GM18951 (cell line): ENCODE results near the gene IGHMBP2.
"Not testable (repeated sequence)": the region's sequence is repeated elsewhere in the genome, so short reads cannot be mapped to it uniquely, and the experiment has no call there.

Experiments used
- POLR2A ChIP-seq: IDR thresholded peaks from 4 replicates; pipeline ENCODE4 v1.6.1; 2011; ENCODE audit warnings: mild to moderate bottlenecking; ENCODE audit not compliant: insufficient read length, insufficient read depth; ENCODE audit errors: extremely low read depth
- in situ Hi-C: fragments of 300-500 bp; cut with MboI; formaldehyde crosslinking; loops from one replicate; pipeline ENCODE4 v1.12.0; 2022; ENCODE audit warnings: low sequenced_read_pairs, mixed read lengths, inconsistent platforms; ENCODE audit not compliant: unreplicated experiment

Gene IGHMBP2

GRCh38 chr11:68903288-68904247, at the start of gene IGHMBP2, which contains the start of gene MRPL21:
TSS of gene IGHMBP2 (plus strand) at chr11:68903891. CDS start at chr11:68903953, 62 bp downstream.
TSS of gene MRPL21 (minus strand) at chr11:68903832. CDS start at chr11:68903810, 22 bp downstream.
- in situ Hi-C loops = no loop called here

GRCh38 chr11:68854273-68854958, 49.3 kb upstream of the IGHMBP2 start:
- in situ Hi-C loops = no loop called here
- no peak for TF ChIP-seq POLR2A

More at GRCh38 chr11:68903288-68904247, at the start of gene IGHMBP2, which contains the start of gene MRPL21:
- peak; percentile 97 for TF ChIP-seq POLR2A

- in situ Hi-C loops = no loop called here
- TF ChIP-seq POLR2A = no peak
These were observed 48.3 kb upstream of the IGHMBP2 start for GRCh38 chr11:68855205-68855981.

- in situ Hi-C loops = not testable (repeated sequence)
These were observed 47.2 kb upstream of the IGHMBP2 start for GRCh38 chr11:68856425-68857030.

GRCh38 chr11:68857037-68857586, 46.6 kb upstream of the IGHMBP2 start:
- in situ Hi-C loops = no loop called here
- TF ChIP-seq POLR2A = no peak

- in situ Hi-C loops = no loop called here
- TF ChIP-seq POLR2A = no peak
These were observed 44.6 kb upstream of the IGHMBP2 start for GRCh38 chr11:68859123-68859522.

GRCh38 chr11:68862421-68862820, 41.3 kb upstream of the IGHMBP2 start:
- in situ Hi-C loops = no loop called here
- no peak for TF ChIP-seq POLR2A

GRCh38 chr11:68863553-68864265, 40.0 kb upstream of the IGHMBP2 start:
- in situ Hi-C loops = no loop called here
- no peak for TF ChIP-seq POLR2A

GRCh38 chr11:68865241-68865640, 38.5 kb upstream of the IGHMBP2 start:
- TF ChIP-seq POLR2A = no peak

GRCh38 chr11:68867066-68867465, 36.6 kb upstream of the IGHMBP2 start:
- TF ChIP-seq POLR2A = no peak
- in situ Hi-C loops = no loop called here

More at GRCh38 chr11:68865241-68865640, 38.5 kb upstream of the IGHMBP2 start:
- in situ Hi-C loops = no loop called here

GRCh38 chr11:68868221-68868835, 35.4 kb upstream of the IGHMBP2 start:
- in situ Hi-C loops = no loop called here

GRCh38 chr11:68870470-68870869, 33.2 kb upstream of the IGHMBP2 start:
- no peak for TF ChIP-seq POLR2A
- in situ Hi-C loops = no loop called here

More at GRCh38 chr11:68868221-68868835, 35.4 kb upstream of the IGHMBP2 start:
- TF ChIP-seq POLR2A = no peak
